ENCODE measurements around the gene LARGE2. TPM values are rescaled to one million over a fixed set of nuclear protein-coding genes. Genes with fewer than 3 reads are reported as not detected.

LARGE2 gene
- total RNA-seq, 1 donor from 2014 or later, result 2.2 TPM

DNA sequence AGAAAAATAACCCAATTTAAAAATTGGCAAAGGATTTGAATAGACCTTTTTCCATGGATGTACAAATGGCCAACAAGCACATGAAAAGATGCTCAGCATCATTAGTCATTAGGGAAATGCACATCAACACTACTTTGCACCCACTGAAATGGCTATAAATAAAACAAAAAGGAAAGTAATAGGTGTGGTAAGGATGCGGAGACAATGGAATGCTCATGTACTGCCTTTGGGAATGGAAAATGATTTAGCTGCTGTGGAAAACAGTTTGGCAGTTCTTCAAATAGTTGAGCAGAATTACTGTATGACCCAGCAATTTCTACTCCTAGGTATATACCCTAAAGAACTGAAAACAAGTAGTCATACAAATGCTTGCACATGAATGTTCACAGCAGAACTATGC lies 37.4 kb downstream of the LARGE2 start:
- DNase-seq (ENCODE audit: low spot score), result no peak

DNA sequence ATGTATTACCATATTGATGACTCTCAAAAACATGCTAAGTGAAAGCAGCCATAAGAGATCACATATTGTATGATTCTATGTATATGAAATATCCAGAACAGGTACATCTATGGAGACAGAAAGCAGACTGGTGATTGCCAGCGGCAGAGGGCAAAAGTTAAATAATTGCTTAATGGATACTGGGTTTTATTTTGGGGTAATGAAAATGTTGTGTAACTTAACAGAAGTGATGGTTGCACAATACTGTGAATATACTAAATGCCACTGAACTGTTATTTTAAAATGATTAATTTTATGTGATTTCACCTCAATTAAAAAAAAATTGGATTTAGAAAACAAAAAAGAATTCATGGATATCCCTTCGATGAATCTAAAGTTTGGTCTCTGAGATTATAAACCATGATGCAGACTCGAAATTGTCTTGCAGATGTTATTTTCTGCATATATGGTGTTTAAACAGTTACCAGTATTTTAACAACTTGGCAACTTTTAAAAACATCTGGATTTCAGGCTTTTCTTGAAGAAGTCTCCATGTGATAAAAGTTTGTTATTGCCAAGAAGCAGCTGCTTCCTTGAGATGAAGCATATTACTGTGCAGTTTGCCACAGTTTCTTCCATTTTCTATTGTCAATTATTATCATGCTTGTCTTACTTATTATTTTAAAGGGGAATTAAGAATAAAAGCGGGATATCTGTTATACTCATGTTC lies 38.1 kb downstream of the LARGE2 start:
- no peak for DNase-seq (ENCODE audit: low spot score)

DNA sequence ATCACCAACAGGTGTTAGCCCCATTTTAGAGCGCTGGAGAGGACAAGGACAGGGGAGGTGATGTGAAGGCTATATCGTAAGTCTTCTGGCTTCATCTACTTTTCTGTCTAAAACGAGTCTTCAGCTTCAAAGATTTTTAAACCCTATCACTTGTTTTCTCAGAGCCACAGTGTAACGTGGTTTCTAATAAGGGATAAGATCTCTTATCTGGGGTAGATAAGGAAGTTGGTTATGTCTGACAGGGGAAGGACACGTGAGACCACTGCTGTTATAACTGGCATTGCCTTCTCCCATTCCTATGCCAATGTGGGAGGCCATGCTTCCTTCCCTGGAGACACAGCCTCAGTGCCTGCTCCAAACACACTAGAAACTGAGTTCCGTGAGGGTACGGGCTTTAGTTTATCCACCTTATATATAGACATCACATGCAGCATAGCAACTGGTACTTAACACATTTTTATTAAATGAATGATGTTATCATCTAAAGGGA lies 39.3 kb downstream of the LARGE2 start:
- DNase-seq (ENCODE audit: low spot score), result no peak

- peak; percentile 54 for DNase-seq (ENCODE audit: low spot score)
These were observed 42.5 kb downstream of the LARGE2 start for GRCh38 chr11:45964911-45965389.

DNA sequence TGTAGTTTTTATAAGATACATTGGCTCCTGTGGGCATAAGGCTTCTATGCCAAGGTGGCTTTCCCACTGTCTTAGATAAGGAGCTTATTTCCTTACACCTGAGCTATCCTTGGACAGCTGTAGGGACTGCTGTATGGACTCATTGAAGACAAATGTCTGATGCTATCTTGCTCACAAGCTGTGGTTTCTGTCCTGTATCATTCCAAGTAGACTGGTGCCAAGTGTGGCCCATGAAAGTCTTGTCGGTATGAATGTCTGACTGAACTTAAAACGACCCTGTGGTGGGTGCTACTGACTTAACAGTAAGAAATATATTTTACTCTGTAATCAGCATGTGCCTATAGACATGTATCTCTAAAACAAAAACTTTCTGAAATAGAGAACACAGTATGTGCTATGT lies 45.0 kb downstream of the LARGE2 start:
- no peak for DNase-seq (ENCODE audit: low spot score)

DNA sequence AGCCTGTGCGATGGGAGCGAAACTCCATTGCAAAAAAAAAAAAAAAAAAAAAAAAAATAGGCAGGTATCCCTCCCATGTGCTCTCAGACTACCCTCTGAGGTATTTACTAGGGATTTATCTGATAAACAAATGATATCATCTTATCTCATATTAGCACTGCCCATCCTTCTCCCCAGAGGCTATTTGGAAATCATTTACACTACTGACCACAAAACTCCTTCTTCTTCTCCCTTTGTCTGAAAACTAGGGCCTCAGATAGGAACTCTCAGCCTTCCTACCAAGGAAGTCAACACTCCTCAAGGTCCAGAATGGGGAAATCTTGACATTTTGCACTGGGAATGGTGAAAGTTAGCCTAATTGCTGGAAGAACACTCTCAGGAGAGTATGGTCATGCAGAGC lies 46.4 kb downstream of the LARGE2 start:
- no peak for DNase-seq (ENCODE audit: low spot score)

DNA sequence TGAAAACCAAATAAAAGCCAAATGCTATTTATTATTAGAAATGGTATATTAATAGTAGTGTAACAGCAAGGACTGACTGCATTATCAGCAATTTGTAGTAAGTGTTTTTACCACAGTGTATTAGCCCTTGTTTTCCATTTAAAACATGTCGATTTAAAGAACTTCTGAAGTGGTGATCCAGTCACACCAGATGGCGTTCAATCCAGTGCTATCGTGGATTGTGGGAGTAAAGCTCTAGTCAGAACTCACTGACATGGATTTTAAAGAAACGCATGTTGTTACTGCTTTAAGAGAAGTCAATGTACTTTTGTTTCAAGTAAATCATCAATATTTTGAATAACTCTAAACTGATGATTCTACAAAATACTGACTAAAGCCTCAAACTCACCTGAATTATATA lies 51.1 kb downstream of the LARGE2 start:
- no peak for DNase-seq (ENCODE audit: low spot score)

DNA sequence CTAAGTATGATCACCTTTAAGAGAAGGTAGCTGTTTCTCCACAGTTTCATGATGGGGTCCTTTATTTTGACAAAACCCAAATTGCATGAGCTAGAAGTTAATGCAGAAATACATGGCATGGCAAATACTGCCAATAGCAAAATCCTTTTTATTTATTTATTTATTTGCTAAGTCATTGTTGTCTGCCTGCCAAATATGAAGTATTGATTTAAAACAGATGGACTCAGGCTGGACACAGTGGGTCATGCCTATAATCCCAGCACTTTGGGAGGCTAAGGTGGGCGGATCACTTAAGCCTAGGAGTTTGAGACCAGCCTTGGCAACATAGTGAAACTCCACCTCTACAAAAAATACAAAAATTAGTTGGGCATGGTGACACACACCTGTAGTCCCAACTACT lies 52.4 kb downstream of the LARGE2 start:
- DNase-seq (ENCODE audit: low spot score), result no peak

Other genes with a start within 250 kb of the LARGE2 start
- 32.6 TPM for gene SLC35C1, start 117.5 kb upstream of the LARGE2 start, total RNA-seq
- 61.9 TPM for gene CRY2, start 75.2 kb upstream of the LARGE2 start, total RNA-seq
- 16.3 TPM for gene MAPK8IP1, start 37.0 kb upstream of the LARGE2 start, total RNA-seq
- gene FREY1, start 15.4 kb upstream of the LARGE2 start, total RNA-seq, result not detected
- gene PEX16, start 4.8 kb upstream of the LARGE2 start, total RNA-seq, result 31.4 TPM
- 43.8 TPM for gene PHF21A, start 198.8 kb downstream of the LARGE2 start, total RNA-seq